GM19023 (cell line): Measurements from ENCODE around the gene CLEC2A.
"Not testable (repeated sequence)": the region's sequence is repeated elsewhere in the genome, so short reads cannot be mapped to it uniquely, and the experiment has no call there.

ENCODE experiments used
- ATAC-seq: cut with Tn5 transposase; IDR thresholded peaks from one replicate; pipeline ENCODE4 v1.9.1; 2021; ENCODE audit warnings: mild to moderate bottlenecking, moderate library complexity; ENCODE audit not compliant: unreplicated experiment

The CLEC2A gene

GRCh38 chr12:9888665-9889273 lies 43.4 kb downstream of the CLEC2A start:
- ATAC-seq, result no peak

GRCh38 chr12:9883175-9883574 lies 49.0 kb downstream of the CLEC2A start:
- ATAC-seq, result no peak

GRCh38 chr12:9881988-9882387 lies 50.2 kb downstream of the CLEC2A start:
- ATAC-seq, result no peak

- no peak for ATAC-seq
Measured at GRCh38 chr12:9881246-9881645, 50.9 kb downstream of the CLEC2A start, which contains the start of gene KLRF2. Gene KLRF2 (plus strand): TSS chr12:9881489. CDS start chr12:9881596, 107 bp downstream.

- no peak for ATAC-seq
Measured at GRCh38 chr12:9880532-9881078, 51.6 kb downstream of the CLEC2A start.

- ATAC-seq, result not testable (repeated sequence)
Measured at GRCh38 chr12:9876120-9876519, 56.0 kb downstream of the CLEC2A start.

- no peak for ATAC-seq
Measured at GRCh38 chr12:9872742-9873141, 59.4 kb downstream of the CLEC2A start.

GRCh38 chr12:9872162-9872561 lies 60.0 kb downstream of the CLEC2A start:
- no peak for ATAC-seq

GRCh38 chr12:9870286-9870866 lies 61.8 kb downstream of the CLEC2A start:
- no peak for ATAC-seq

GRCh38 chr12:9869307-9870161 lies 62.6 kb downstream of the CLEC2A start, which contains the start of gene CLEC2B:
Gene CLEC2B (minus strand): TSS chr12:9869354.
- ATAC-seq, result no peak

- no peak for ATAC-seq
Measured at GRCh38 chr12:9868951-9869306, 63.2 kb downstream of the CLEC2A start.

GRCh38 chr12:9868311-9868801 lies 63.8 kb downstream of the CLEC2A start:
- no peak for ATAC-seq

- ATAC-seq, result no peak
Measured at GRCh38 chr12:9867531-9867930, 64.6 kb downstream of the CLEC2A start.

- ATAC-seq, result no peak
Measured at GRCh38 chr12:9866860-9867269, 65.3 kb downstream of the CLEC2A start.

GRCh38 chr12:9864913-9865675 lies 67.1 kb downstream of the CLEC2A start:
- no peak for ATAC-seq
